GM19025 (cell line): Measurements from ENCODE around the gene SNRPA.
"Not testable (repeated sequence)": the region's sequence is repeated elsewhere in the genome, so short reads cannot be mapped to it uniquely, and the experiment has no call there.

ENCODE experiments used
- ATAC-seq: cut with Tn5 transposase; IDR thresholded peaks from one replicate; pipeline ENCODE4 v1.9.1; 2021; ENCODE audit warnings: mild to moderate bottlenecking, low read depth, moderate library complexity; ENCODE audit not compliant: unreplicated experiment

Gene SNRPA

DNA sequence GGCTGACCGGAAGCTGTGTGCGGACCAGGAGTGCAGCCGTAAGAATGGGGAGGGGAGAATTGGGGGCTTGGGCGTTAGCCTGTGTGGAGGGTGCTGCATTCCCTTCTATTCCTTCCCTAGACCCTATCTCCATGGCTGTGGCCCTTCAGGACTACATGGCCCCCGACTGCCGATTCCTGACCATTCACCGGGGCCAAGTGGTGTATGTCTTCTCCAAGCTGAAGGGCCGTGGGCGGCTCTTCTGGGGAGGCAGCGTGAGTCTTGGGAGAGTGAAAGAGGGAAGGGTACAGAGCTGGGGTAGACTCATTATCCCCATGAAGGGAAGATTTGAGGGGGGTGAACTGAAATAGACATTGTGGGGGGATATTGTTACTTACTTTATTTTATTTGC is 24.6 kb downstream of the SNRPA start:
- ATAC-seq = no peak

DNA sequence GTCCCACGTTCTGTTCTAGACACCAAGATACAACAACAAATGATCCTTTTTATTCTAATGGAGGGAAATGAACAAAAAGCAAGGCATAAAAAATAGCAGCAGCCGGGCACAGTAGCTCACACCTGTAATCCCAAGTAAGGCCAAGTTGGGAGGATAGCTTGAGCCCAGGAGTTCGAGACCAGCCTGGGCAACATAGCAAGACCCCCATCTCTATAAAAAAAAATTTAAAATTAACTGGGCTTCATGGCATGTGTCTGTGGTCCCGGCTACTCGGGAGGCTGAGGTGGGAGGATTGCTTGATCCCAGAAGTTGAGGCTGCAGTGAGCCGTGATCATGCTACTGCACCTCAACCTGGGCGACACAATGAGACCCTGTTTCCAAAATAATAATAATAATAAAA is 25.4 kb downstream of the SNRPA start:
- no peak for ATAC-seq

DNA sequence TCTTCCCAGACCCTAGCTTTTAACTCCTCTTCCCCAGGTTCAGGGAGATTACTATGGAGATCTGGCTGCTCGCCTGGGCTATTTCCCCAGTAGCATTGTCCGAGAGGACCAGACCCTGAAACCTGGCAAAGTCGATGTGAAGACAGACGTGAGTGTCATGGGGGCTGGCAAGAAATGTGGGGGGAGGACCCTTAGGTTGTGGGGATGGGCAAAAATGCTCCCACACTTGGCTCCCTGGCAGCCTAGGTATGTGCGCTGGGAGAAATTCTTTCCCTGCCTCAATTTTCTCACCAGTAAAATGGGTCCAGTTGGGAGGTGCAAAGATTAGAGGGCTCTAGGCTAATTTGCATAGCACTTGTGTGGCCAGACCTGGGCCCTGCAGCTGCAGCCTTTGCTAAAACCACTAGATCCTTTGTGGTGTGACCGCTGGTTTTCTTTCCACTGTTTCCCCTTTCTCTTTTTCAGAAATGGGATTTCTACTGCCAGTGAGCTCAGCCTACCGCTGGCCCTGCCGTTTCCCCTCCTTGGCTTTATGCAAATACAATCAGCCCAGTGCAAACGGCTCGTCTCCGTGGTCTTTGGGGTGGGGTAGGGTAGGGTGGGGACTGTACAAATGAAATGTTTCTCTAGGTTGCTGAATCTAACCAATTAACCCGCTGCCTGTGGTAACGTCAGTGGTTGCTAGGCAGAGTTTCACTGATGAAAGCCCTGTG is 26.1 kb downstream of the SNRPA start:
- ATAC-seq = peak; percentile 67

DNA sequence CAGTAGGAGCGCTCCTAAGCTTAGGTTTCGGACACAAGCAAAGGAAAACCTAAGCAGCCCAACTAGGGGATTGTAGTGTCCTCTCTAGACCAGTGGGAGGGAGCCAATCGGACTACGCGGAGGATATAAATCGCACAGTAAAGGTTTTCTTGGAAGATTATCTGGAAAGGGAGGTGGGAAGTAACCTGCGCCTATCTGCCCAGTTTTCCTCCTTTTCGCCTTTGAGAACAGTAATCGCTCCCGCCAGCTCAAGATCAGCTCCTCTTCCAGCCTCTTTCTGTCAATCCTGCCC is 26.6 kb downstream of the SNRPA start:
- ATAC-seq = no peak

DNA sequence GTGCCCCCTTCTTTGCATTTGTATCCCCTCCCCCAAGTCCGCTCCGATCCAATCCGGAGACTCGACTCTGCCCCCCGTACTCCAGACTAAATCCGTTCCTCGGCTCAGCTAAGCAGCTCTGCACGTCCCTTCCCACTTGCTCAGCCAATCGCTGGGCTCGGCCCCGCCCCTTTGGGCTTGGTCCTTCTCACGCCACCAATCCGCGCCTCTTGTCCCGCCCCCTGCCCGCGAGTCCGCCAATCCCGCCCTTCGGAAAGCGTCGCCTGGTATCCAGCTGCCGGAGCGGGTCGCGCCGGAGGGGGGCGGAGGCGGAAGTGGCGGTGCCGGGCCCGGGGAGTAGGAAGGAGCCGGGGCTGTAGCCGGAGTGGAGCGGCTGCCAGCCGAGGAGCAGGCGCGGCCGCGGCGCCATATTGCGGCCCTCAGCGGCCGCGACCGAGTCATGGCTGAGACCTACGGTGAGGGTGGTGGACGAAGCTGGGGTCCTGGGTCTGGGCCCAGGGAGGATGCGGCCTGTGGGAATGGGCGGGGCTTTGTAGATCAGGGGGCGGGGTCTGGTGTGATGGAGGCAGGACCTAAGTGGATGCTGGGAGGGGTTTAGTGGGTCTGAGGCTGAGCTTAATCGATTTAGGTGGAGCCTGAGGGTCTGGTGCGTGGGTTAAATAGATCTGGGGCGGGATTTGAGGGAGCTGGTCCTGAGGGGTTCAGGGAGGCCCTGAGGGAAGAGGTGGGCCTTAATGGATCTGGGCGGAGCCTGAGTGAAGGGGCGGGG is 27.1 kb downstream of the SNRPA start, which contains the start of gene RAB4B:
RAB4B (plus strand) TSS at position 311 of the 769 bp plus-strand sequence; CDS start at position 440, 129 bp downstream.
- ATAC-seq = peak; percentile 51

DNA sequence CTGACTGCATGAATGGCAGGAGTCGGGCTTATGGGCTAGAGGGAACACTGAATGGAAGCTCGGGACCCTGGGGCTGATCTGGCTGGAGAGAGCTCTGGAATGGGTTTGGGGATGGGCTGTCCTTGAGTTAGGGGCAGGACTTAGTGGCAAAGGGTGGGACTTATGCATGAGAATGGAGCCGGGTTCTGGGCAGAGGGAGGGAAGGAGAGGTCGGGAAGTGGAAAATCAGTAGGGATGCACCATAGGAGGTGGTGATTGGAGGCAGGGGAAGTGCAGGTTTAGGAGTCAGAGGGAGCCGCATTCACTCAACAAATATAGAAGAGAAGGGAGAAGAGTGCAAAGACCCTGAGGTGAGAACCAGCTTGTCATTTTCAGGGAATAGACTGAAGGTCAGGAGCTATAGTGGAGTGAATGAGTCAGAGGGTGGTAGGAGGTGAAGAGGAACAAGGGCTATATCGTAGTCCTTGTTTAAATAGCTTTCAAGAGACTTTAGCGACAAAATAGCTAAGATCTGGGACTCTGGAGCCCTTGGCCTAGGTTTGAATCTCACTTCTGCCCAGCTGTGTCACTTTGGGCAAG is 27.8 kb downstream of the SNRPA start:
- ATAC-seq = no peak

DNA sequence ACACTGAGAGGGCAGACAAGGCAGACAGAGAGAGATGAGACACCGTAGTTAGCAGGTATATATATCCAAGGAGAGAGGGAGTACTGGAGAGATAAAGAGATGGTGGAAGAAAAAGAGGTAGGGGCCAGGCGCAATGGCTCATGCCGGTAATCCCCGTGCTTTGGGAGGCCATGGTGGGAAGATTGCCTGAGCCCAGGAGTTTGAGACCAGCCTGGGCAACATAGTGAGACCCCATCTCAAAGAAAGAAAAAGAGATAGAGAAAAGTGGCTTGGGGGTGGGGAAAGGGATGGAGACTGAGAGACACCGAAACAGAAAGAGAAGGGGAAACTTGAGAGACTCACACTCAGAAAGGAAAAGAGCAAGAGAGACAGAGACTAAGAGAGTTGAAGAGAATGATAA is 29.6 kb downstream of the SNRPA start:
- ATAC-seq = no peak

DNA sequence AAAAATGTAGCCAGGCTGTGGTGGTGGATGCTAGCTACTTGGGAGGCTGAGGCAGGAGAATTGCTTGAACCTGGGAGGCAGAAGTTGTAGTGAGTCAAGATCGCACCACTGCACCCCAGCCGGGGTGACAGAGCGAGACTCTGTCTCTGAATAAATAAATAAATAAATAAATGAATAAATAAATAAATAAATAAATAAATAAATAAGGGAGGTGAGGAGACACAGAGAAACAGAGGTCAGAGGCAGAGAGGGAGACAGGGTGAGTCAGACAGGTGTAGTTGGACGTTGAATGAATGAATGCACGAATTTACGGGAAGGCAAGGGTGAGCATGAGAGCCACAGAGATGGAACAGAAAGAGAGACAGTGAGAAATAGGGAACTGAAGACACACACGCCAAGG is 30.1 kb downstream of the SNRPA start:
- ATAC-seq = no peak

DNA sequence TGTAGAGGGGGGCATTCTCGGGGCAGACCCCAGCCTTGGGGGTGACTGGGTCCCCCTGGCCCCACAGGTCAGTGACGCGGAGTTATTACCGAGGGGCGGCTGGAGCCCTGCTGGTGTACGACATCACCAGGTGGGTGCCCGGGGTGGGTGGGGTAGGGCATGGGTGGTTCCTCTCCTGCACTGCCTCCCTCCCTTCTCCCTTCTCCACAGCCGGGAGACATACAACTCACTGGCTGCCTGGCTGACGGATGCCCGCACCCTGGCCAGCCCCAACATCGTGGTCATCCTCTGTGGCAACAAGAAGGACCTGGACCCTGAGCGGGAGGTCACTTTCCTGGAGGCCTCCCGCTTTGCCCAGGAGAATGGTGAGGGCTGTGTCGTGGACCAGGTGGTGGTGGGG is 32.7 kb downstream of the SNRPA start:
- ATAC-seq = no peak

DNA sequence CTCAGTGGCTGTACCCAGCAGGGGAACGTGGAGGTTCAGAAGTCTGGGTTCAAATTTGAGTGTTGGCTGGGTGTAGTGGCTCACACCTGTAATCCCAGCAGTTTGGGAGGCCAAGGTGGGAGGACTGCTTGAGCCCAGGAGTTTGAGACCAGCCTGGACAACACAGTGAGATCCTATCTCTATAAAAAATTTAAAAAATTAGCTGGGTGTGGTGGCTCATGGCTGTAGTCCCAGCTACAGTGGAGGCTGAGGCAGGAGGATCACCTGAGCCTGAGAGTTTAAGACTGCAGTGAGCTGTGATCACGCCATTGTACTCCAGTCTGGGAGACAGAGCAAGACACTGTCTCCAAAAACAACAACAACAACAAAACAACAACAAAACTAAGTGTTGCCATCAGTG is 33.1 kb downstream of the SNRPA start:
- not testable (repeated sequence) for ATAC-seq

DNA sequence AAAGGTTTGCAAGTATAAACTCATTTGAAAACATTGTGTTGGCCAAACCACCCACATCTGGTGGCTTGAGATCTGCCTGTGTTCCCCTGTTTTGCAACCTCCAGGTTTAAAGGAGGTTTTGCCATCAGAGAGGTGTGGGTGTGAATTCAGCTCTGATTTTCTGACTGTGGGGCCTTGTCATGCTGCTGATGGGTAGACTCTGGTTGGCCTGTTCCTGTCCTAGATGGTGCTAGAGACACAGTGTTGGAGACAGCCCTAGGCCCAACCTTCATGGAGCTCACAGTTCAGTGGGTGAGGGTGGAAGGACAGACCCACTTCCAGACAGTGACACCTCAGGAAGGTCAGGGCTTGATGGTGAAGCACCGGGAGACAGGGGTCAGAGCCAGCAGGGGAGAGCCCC is 34.5 kb downstream of the SNRPA start:
- no peak for ATAC-seq

DNA sequence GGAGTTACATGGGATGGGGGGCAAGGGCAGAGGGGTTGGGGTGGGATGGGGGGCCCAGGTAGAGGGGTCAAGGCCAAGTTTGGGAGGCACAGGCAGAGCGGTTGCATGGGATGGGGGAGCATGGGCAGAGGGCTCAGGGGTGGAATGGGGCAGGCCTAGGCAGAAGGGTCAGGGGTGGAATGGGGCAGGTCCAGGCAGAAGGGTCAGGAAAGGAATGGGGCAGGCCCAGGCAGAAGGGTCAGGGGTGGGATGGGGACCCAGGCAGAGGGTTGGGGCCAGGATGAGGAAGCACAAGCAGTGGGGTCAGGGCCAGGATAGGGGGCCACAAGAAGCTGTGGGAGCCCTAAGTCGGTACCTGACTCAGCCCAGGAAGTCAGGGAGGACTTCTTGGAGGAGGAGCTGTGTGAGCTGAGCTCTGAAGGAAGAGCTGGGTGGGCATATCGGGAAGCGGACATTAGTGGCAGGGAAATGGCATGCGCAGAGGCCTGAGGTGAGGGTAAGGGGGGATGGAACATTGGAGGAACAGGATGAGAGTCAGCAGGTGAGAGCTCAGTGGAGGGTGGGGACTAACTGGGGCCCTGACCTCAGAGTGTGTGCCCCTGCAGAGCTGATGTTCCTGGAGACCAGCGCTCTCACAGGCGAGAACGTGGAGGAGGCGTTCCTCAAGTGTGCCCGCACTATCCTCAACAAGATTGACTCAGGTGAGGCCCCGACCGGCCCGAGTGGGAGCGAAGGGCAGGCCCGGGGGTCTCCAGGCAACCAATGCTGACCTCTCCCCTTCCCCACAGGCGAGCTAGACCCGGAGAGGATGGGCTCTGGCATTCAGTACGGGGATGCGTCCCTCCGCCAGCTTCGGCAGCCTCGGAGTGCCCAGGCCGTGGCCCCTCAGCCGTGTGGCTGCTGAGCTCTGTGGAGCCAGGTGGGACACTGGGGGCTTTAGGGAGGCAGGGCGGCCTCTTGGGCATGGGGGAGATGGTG is 35.3 kb downstream of the SNRPA start:
- ATAC-seq = no peak

DNA sequence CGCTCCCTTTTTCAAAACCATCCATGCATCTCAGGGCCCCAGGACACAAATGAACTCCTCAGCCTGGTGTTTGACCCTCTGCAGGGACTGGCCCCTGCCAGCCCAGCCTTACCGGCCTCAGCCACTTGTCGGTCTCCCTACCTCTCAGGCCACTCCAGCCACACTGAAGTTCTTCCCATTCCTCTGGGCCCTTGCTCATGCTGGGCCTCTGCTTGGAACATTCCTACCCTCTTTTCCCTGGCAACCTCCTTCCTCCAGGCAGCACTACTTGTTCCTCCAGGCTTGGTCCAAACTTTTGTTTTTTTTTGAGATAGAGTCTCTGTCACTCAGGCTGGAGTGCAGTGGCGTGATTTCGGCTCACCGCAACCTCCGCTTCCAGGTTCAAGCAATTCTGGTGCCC is 40.3 kb downstream of the SNRPA start:
- no peak for ATAC-seq

DNA sequence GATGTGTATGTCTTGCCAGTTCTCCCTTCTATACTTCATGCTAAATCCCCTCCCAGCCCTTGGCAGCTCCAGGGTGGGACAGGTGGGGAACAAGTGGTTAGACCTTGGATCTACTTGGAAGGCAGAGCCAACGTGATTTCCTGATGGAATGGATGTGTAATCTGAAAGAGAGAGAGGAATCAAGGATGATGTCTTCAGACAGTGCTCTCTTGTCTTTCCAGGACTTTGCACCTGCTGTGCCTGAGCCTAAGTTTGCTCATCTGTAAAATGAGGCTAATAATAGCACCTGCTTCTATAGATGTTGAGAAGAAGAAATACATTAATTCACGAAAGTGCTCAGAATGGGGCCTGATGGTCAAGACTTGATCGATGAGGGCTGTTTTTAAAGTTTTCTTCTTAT is 41.0 kb downstream of the SNRPA start:
- no peak for ATAC-seq

DNA sequence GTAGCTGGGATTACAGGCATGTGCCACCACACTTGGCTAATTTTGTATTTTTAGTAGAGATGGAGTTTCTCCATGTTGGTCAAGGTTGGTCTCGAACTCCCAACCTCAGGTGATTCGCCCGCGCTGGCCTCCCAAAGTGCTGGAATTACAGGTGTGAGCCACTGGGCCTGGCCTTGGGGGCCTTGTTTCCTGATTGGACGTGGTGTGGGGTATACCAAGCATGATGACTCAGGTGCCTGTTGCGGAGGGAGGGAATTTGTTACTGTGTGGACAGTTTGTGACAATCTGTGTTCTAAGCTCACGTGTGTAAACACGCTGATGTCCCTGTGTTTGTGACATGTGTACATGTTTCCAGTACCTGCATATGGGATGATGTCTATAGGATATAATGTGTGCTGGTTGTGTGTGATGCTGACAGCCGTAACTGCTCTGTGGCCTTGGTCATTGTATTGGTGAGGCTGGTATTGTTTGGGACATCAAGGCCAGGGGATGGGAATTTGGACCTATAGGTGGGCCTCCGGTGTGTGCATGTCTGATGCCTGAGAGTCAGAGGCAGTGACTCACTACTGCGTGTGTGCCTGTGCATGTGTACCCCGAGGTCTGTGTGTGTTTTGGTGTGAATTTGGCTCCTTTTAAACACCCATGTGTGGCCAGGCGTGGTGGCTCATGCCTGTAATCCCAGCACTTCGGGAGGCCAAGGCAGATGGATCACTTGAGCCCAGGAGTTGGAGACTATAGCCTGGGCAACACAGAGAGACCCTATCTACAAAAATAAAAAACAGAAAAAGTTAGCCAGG is 46.4 kb downstream of the SNRPA start:
- no peak for ATAC-seq

DNA sequence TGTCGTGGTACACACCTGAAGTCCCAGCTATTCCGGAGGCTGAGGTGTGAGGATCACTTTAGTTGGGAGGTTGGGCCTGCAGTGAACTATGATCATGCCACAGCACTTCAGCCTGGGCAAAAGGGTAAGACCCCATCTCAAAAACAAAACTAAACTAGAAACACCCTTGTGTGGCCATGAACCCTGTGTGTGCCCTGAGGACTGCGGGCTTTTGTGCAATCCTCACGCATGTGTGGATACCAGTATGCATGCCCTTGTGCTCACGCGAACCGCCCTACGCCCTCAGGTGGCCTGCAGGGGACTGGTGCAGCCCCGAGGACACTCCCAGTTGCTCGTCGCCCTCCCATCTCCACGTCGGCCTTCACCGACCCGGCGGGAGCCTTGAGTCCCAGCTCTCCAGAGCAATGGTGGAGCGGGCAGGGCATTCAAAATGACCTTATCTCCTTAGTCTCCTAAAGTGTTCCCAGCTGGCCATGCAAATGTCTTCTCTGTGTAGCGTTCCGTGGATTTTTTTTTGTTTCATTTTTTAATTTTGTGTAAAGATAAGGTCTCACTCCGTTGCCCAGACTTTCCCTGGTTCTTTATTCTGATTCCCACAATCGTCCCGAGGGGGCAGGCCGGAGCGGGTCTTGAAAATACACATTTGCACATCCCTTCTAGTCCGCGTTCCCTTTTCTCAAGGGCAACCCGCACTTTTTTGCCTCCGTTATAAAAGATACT is 47.1 kb downstream of the SNRPA start:
- no peak for ATAC-seq

DNA sequence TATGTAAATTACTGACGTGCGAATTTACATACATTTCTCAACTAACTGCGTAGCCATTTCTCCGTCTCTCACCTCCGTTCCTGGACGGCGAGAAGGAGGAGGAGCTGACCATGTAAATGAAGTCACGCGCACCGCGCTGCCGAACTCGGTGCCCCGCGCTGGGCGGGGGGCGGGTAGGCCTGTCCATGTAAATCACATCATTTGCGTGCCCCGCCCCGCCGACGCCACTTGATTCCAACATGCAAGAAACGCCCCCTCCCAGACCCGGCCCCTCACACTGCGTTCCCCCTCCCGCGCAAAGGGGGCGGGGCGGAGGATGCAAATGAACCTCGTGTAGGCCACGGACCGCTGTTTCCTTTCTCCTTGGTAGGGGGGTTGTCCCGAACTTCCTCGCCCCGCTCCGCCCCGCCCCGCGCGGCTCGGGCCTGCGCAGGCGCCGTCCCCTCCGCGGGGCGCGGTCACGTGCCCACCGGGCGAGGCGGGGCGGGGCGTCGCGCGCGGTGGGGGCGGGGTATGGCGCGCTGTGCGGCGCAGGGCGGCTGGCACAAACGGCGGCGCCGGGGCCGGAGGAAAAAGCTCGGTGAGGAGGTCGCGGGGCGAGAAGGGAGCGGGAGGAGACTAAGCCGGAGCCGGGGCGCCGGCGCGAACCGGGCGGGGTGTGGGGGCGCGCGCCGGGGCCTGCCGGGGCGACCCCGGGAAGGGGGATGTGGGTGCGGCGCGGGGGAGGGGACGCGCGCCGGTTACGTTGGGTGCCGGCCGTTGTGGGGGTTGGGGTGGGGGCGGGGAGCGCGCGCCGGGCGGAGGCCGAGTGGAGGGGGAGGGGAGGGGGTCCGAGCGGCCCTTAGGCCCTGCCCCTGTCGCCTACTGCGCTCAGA is 47.9 kb downstream of the SNRPA start, which contains the start of gene EGLN2:
EGLN2 (plus strand) TSS at position 509 of the 875 bp plus-strand sequence. CDS start 1,382 bp downstream, outside the sequence.
- peak; percentile 79 for ATAC-seq
